GM23338 (cell line): ENCODE measurements around the gene TMEM37.

Source experiments
- CREB1 ChIP-seq: fragments of 250-450 bp; sonication (Bioruptor Pico); IDR thresholded peaks from 2 replicates; pipeline ENCODE4 v1.5.0; 2020; ENCODE audit warnings: low read depth, mild to moderate bottlenecking, moderate library complexity
- CTCF ChIP-seq, 2 experiments: fragments of 200-600 bp in 1 of 2; sonication (generic) in 1 of 2; conservative IDR thresholded peaks; 2 replicates each; pipeline versions ENCODE4 v1.5.1 to v1.6.1; 2016 to 2017; ENCODE audit warnings: antibody characterized with exemption in 2 of 2, low read depth in 2 of 2, mild to moderate bottlenecking in 2 of 2, moderate library complexity in 1 of 2
- EZH2 ChIP-seq: fragments of 200-600 bp; sonication (generic); IDR thresholded peaks from one replicate; pipeline ENCODE4 v1.8.0; 2017; ENCODE audit warnings: antibody characterized with exemption, mild to moderate bottlenecking, low read depth; ENCODE audit not compliant: unreplicated experiment
- EZH2phosphoT487 ChIP-seq: fragments of 200-600 bp; sonication (generic); IDR thresholded peaks from one replicate; pipeline ENCODE4 v1.8.1; 2018; ENCODE audit warnings: antibody characterized with exemption; ENCODE audit not compliant: unreplicated experiment
- JUNB ChIP-seq: IDR thresholded peaks from one replicate; pipeline ENCODE4 v1.6.1; 2016; ENCODE audit warnings: antibody characterized with exemption; ENCODE audit not compliant: unreplicated experiment
- NANOG ChIP-seq: IDR thresholded peaks from 2 replicates; pipeline ENCODE4 v1.6.1; 2016; ENCODE audit warnings: antibody characterized with exemption, borderline replicate concordance
- POLR2AphosphoS5 ChIP-seq: IDR thresholded peaks from 2 replicates; pipeline ENCODE4 v1.6.1; 2016; ENCODE audit warnings: antibody characterized with exemption, low read depth
- REST ChIP-seq: IDR thresholded peaks from one replicate; pipeline ENCODE4 v1.6.1; 2018; ENCODE audit warnings: antibody characterized with exemption; ENCODE audit not compliant: unreplicated experiment
- STAT1 ChIP-seq: IDR thresholded peaks from one replicate; pipeline ENCODE4 v1.6.1; 2016; ENCODE audit warnings: antibody characterized with exemption; ENCODE audit not compliant: unreplicated experiment
- ZNF331 ChIP-seq: fragments of 250-450 bp; sonication (Bioruptor Pico); IDR thresholded peaks from 2 replicates; pipeline ENCODE4 v1.5.0; 2020; ENCODE audit warnings: low read depth, mild to moderate bottlenecking, moderate library complexity
- ZNF462 ChIP-seq: fragments of 250-450 bp; sonication (Bioruptor Pico); IDR thresholded peaks from 2 replicates; pipeline ENCODE4 v1.5.0; 2020; ENCODE audit warnings: mild to moderate bottlenecking, moderate library complexity
- TF ChIP-seq, protein P1 (sequence below): IDR thresholded peaks from 2 replicates; pipeline ENCODE4 v1.6.1; 2016; ENCODE audit warnings: antibody characterized with exemption

DNA sequence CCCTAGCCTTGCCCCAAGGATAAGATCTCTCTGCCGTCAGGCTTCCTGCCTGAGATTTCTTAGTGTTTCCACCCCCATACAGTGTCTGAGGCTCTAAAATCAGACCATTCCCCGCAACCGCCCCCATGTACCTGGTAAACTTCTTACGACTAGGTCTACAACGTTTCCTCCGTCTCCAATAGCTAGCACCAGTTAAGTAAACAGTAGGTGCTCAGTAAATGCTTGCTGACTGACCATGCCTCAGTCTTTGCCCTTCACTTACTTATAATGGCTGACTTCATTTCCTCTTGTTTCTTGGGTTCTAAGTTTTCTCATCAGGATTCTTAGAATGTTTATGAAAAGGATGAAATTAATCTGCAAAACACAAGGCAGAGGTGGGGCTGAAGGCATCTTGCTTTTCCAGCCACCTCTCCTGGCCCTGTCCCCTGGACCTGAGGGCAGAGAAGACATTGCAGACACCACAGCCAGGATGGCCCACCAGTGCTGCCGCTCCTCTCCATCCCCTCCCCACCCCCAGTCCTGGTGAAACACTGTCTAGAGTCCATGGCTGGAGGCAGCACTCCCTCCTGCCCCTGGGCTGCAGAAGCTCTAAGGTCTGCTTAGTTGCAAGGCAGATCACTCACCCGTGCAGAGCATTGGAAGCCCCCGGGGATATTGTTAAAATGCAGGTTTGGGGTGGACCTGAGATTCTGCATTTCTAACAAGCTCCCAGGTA, 16.9 kb downstream of the TMEM37 start:
- TF ChIP-seq CTCF (conservative IDR thresholded peaks at IDR 0.05; ENCODE audit: low read depth in 2 of 2) (no peak), NANOG (no peak), POLR2AphosphoS5 (no peak), EZH2phosphoT487 (no peak), REST (no peak), EZH2 (no peak), CREB1 (CRISPR knock-in tag) (no peak), STAT1 (no peak), ZNF331 (CRISPR knock-in tag) (no peak), JUNB (no peak), ZNF462 (no peak)
- TF ChIP-seq, protein P1, sequence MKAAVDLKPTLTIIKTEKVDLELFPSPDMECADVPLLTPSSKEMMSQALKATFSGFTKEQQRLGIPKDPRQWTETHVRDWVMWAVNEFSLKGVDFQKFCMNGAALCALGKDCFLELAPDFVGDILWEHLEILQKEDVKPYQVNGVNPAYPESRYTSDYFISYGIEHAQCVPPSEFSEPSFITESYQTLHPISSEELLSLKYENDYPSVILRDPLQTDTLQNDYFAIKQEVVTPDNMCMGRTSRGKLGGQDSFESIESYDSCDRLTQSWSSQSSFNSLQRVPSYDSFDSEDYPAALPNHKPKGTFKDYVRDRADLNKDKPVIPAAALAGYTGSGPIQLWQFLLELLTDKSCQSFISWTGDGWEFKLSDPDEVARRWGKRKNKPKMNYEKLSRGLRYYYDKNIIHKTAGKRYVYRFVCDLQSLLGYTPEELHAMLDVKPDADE: no peak
